Adrenal gland (tissue), 12 donors: Measurements from ENCODE around the gene LZTS2. TPM values are rescaled to one million over a fixed set of nuclear protein-coding genes. Genes with fewer than 3 reads are reported as not detected.

Experiments used
- DNase-seq, 7 donors: peaks; one replicate each; pipeline ENCODE4 v3.0.0-alpha.2; 2019 to 2020
- H3K27ac ChIP-seq, 5 donors: fragments of 200-600 bp; sonication (generic) in 4 of 5; 1 replicate in 3 of 5; 2 replicates in 2 of 5; pipeline versions ENCODE4 v1.5.1 to v1.8.0; 2016 to 2020; ENCODE audit warnings: mild to moderate bottlenecking in 1 of 5
- H3K27me3 ChIP-seq: fragments of 200-600 bp; 2 replicates; pipeline ENCODE4 v1.8.0; 2021
- H3K36me3 ChIP-seq, 2 donors: fragments of 200-600 bp; replicated peaks in 1 of 2; 1 replicate in 1 of 2; 2 replicates in 1 of 2; pipeline versions ENCODE4 v1.5.1 to v1.8.0; 2018 to 2022
- H3K4me1 ChIP-seq, 2 donors: fragments of 200-600 bp; replicated peaks in 1 of 2; 1 replicate in 1 of 2; 2 replicates in 1 of 2; pipeline versions ENCODE4 v1.5.1 to v1.8.0; 2018 to 2021
- H3K4me3 ChIP-seq, 4 donors: fragments of 200-600 bp; sonication (generic) in 3 of 4; one replicate each; pipeline ENCODE4 v1.5.1; 2016 to 2018
- H3K9me3 ChIP-seq, 3 donors: fragments of 200-600 bp; sonication (generic) in 1 of 3; replicated peaks in 1 of 3; 1 replicate in 2 of 3; 2 replicates in 1 of 3; pipeline versions ENCODE4 v1.5.1 to v1.8.0; 2016 to 2021
- CTCF ChIP-seq, 6 experiments: fragments of 450-650 bp in 4 of 6; fragments of 200-600 bp in 2 of 6; sonication (generic) in 1 of 6; IDR thresholded peaks; 1 replicate in 5 of 6; 2 replicates in 1 of 6; pipeline versions ENCODE4 v1.5.1 to v1.8.0; 2016 to 2021; ENCODE audit warnings: antibody characterized with exemption in 6 of 6, mild to moderate bottlenecking in 2 of 6, moderate library complexity in 1 of 6
- POLR2A ChIP-seq, 2 donors: fragments of 450-650 bp; IDR thresholded peaks; one replicate each; pipeline ENCODE4 v1.6.1; 2017; ENCODE audit warnings: antibody characterized with exemption in 2 of 2, mild to moderate bottlenecking in 2 of 2, moderate library complexity in 1 of 2
- WGBS, 4 donors: extraction: QIAGEN DNeasy Blood & Tissue Kit in 2 of 4; methylation state at CpG; one replicate each; pipeline versions ENCODE4 v1.1.5 to v1.1.7; 2013 to 2017; 5-methylcytosine and 5-hydroxymethylcytosine counted together
- intact Hi-C, 2 donors: fragments of 100-400 bp; cut with DNase I; formaldehyde crosslinking; loops; one replicate each; pipeline versions ENCODE4 v1.14.1 to v1.15.0; 2022 to 2023
- polyA plus RNA-seq, 3 donors: library from polyadenylated mRNA; stranded (reverse); fragments of 200-250 nt in 2 of 3; fragments of 350-450 nt in 1 of 3; fragmentation: Illumina TruSeq in 1 of 3; extraction: RNeasy Lipid Tissue Mini Kit (QIAGEN cat#74804) in 1 of 3; gene quantifications; one replicate each; pipeline ENCODE4 v1.2.3, GENCODE V29; 2013 to 2014
- total RNA-seq, 9 donors: library from RNA; depleted of rRNA in 4 of 9; stranded (reverse); fragments of >200 nt in 4 of 9; fragments of 120-200 nt in 1 of 9; fragmentation: NEBNext Ultra II Directional in 1 of 9; extraction: Animal tissue kit (Norgen Biotek cat#: 25700) in 1 of 9; gene quantifications; one replicate each; pipeline versions ENCODE4 v1.1.0 to v1.2.4, GENCODE V29; 2013 to 2023
- donor health status: healthy with polysubstance abuse.
- donor health status: Bipolar disorder and iron deficiency.
- donor health status: DM: yes; HTN: yes; CAD: no.
- donor health status: DM: no; HTN: no; CAD: no.
- donor health status: DM: no; HTN: no; CAD: no.
- donor health status: DM: yes; HTN: yes; CAD: no.

Gene LZTS2
- total and polyA plus RNA-seq, 12 donors, result 12.2 to 232 (median 101) TPM

GRCh38 chr10:100984672-100985177 lies 14.9 kb upstream of the LZTS2 start:
- intact Hi-C loops, result no loop called here

GRCh38 chr10:100985336-100985735 lies 14.3 kb upstream of the LZTS2 start:
- TF ChIP-seq POLR2A (IDR thresholded peaks at IDR 0.05) (no peak), CTCF (IDR thresholded peaks at IDR 0.05) (no peak)
- intact Hi-C loops, result no loop called here
- no peaks in the 10 kb centered on the region for H3K27me3 ChIP-seq
- peaks cover 16 to 30% of the 10 kb centered on the region in 2 donors for H3K4me1 ChIP-seq
- peaks cover 0 to 39% of the 10 kb centered on the region in 2 donors for H3K36me3 ChIP-seq
- H3K9me3 ChIP-seq, result no peaks in the 10 kb centered on the region
- no peak overlapping the region for H3K4me3 ChIP-seq
- H3K27ac ChIP-seq, result no peak overlapping the region
- 68 to 74% (median 70%) methylated on average over 5 of the region's 5 CpGs for WGBS, 4 donors
- DNase-seq, result peak in 1 of 7 donors; percentile 9

More at GRCh38 chr10:100984672-100985177, 14.9 kb upstream of the LZTS2 start:
- Histone ChIP-seq H3K4me3 (no peak overlapping the region), H3K36me3 (peaks cover 0 to 39% of the 10 kb centered on the region in 2 donors), H3K27me3 (no peaks in the 10 kb centered on the region), H3K27ac (no peak overlapping the region), H3K9me3 (no peaks in the 10 kb centered on the region), H3K4me1 (peaks cover 16 to 30% of the 10 kb centered on the region in 2 donors)
- TF ChIP-seq POLR2A (IDR thresholded peaks at IDR 0.05), result no peak
- TF ChIP-seq CTCF (IDR thresholded peaks at IDR 0.05), result no peak
- peak in 2 of 7 donors; percentile 11 to 46 for DNase-seq
- 76 to 93% (median 79%) methylated on average over 2 of the region's 2 CpGs for WGBS, 4 donors

- TF ChIP-seq CTCF (IDR thresholded peaks at IDR 0.05), result no peak
- no peak for TF ChIP-seq POLR2A (IDR thresholded peaks at IDR 0.05)
- peaks cover 16 to 30% of the 10 kb centered on the region in 2 donors for H3K4me1 ChIP-seq
- peak in 1 of 7 donors; percentile 14 for DNase-seq
- intact Hi-C loops, result no loop called here
- peak overlapping the region in 1 of 5 donors; percentile 83 for H3K27ac ChIP-seq
- H3K9me3 ChIP-seq, result no peaks in the 10 kb centered on the region
- peaks cover 0 to 39% of the 10 kb centered on the region in 2 donors for H3K36me3 ChIP-seq
- H3K27me3 ChIP-seq, result no peaks in the 10 kb centered on the region
- H3K4me3 ChIP-seq, result peak overlapping the region in 3 of 4 donors; percentile 10 to 75 (median 74)
- 0 to 14% (median 10%) methylated on average over 2 to 17 of the region's 17 CpGs for WGBS, 4 donors
These were observed 13.0 kb upstream of the LZTS2 start for GRCh38 chr10:100986623-100986951.

GRCh38 chr10:100986952-100987684 lies 12.5 kb upstream of the LZTS2 start, which contains the start of the genes MRPL43 and TWNK:
Gene MRPL43, minus strand, starts transcription at chr10:100987497. Its CDS starts 54 bp downstream, at chr10:100987443.
Gene TWNK, plus strand, starts transcription at chr10:100987543. Its CDS starts 668 bp downstream, at chr10:100988211.
- TF ChIP-seq POLR2A (IDR thresholded peaks at IDR 0.05) (peak; percentile 9 to 52), CTCF (IDR thresholded peaks at IDR 0.05) (no peak)
- whole genome bisulfite sequencing, 4 donors, result 0 to 1% (median 1%) methylated on average over 30 to 75 of the region's 75 CpGs
- Histone ChIP-seq H3K4me1 (peaks cover 16 to 30% of the 10 kb centered on the region in 2 donors), H3K36me3 (peaks cover 0 to 36% of the 10 kb centered on the region in 2 donors), H3K4me3 (peak within 1 kb of the TSS; percentile 10 to 75 (median 61)), H3K9me3 (no peaks in the 10 kb centered on the region), H3K27ac (peak within 1 kb of the TSS in 2 of 5 donors; percentile 77 to 83), H3K27me3 (no peaks in the 10 kb centered on the region)
- intact Hi-C loops, result no loop called here
- DNase-seq, result peak; percentile 81 to 91 (median 87)
